CD4-positive, alpha-beta T cell treated with Interleukin-12 subunit alpha and Interleukin-12 subunit beta, for 1 hour (primary cell): ENCODE data around the gene P2RX2.

Source experiments
- DNase-seq: peaks from one replicate; pipeline ENCODE4 v3.0.0-alpha.2; 2020

P2RX2 gene

GRCh38 chr12:132641811-132642650 is 23.5 kb downstream of the P2RX2 start:
- DNase-seq: no peak

DNA sequence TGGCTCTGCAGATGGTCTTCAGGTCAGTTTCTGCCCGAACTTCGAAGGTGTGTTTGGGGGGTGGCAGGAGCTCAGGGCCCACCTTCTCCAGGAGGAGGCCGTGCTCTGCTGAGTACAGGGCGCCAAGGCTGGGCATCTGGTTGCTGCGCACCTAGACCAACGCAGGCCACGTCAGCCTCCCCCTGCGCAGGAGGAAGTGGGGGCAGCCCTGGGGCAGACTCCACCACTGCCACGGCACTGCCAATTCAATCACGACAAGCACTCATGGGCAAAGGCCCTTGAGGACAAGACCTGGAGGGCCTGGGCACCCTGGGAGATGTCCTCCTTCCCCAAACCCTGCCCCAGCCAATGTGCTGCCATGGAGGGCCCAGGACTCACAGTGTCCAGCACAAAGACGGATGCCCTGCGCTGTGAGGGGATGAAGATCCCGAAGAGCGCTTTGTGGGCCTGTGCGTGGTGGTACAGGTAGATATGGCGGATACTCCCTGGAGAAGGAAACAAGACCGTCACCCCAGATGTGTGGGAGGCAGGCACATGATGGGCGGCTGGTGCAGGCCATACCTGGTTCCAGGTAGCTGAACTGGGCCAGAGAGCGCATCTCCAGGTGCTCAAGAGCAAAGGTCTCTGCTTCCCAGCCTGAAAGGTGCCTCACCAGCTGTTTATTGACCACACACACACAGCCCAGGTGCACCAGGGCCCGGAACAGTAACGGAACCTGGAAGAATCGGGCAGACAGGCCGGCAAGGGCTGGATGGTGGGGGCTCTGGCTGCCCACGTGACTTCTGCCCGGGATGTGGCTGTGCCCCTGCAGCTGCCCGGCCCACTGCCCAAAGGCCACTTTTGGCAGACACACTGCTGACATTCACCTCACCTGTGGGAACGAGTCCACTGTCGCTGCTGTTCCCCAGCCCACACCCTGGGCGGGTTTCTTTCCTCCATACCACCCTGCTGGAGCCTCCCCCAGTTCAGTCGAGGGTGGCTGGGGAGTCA is 24.6 kb downstream of the P2RX2 start:
- DNase-seq: no peak

DNA sequence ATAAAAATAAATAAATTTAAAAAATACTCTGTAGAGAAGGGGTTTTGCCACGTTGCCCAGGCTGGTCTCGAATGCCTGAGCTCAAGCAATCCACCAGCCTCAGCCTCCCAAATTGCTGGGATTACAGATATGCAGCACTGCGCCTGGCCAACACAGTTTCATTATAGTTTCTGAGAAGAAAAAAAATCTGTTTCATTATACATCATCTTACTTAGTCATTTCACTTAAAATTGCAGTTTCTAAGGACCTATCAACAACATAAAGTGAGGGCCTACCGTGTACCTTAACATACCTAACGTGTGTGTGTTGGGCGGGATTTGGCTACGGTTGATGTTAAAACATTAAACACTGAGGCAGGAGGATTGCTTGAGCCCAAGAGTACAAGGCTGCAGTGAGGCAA is 28.3 kb downstream of the P2RX2 start:
- no peak for DNase-seq

GRCh38 chr12:132647858-132648257 is 29.3 kb downstream of the P2RX2 start:
- DNase-seq: no peak

DNA sequence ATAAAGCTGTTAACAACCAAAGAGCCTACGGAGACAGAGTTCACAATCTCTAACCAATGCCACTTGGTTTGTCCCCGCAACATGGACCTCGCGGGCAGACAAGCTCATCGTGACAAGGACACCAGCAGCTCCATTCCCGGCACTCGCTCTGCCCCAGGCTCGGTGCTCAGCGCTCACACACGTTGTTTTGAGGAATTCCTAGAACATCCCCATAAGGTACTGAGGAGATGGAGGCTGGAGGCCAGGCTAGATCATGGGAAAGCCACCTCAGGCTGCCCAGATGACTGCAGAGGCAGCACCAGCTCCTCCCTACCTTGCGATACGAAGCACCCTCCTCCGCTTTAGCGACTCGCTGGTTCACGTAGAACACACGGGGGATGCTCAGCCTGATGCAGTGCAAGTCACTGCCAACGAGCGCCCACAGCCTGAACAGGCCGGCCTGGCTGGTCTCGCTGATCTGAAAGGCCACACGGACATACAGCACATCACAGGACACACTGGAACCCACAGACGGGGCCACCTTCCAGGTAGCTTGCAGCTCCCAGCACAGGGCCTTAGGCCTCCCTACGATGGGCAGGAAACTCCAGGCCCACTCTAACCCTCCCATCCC is 30.1 kb downstream of the P2RX2 start:
- no peak for DNase-seq

- no peak for DNase-seq
These were observed 30.8 kb downstream of the P2RX2 start for GRCh38 chr12:132649226-132649945.

- no peak for DNase-seq
These were observed 33.0 kb downstream of the P2RX2 start for GRCh38 chr12:132651444-132652100.

DNA sequence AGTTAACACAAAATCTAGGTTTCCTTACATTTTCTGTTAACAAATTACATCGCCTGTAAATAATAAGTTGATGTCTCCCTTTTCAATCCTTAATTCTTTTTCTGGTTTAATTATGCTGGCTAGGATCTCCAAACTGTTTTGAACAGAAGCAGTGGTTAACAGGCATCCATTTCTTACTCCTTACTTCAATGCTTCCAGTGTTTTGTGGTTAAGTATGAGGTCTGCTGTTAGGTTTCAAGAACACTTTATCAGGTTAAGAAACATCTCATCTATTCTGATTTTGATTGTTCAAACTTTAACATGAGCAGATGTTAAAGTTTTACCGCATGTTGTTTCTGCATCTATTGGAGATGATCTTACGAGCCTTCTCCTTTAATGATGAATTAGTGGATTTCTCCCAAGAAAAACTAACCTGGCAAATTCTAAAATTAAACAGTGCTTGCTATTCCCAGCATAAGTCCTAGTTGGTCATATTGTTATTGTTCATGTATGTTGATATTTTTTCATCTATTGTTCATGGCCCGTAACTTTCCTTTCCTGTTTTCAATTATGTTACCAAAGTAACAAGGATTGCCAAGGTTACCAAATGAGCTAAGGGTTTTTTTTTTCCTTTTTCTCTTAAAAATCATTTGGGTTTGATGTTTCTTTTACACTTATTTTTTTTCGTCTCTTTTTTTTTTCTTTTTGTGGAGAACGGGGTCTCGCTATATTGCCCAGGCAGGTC is 35.2 kb downstream of the P2RX2 start:
- DNase-seq: no peak

DNA sequence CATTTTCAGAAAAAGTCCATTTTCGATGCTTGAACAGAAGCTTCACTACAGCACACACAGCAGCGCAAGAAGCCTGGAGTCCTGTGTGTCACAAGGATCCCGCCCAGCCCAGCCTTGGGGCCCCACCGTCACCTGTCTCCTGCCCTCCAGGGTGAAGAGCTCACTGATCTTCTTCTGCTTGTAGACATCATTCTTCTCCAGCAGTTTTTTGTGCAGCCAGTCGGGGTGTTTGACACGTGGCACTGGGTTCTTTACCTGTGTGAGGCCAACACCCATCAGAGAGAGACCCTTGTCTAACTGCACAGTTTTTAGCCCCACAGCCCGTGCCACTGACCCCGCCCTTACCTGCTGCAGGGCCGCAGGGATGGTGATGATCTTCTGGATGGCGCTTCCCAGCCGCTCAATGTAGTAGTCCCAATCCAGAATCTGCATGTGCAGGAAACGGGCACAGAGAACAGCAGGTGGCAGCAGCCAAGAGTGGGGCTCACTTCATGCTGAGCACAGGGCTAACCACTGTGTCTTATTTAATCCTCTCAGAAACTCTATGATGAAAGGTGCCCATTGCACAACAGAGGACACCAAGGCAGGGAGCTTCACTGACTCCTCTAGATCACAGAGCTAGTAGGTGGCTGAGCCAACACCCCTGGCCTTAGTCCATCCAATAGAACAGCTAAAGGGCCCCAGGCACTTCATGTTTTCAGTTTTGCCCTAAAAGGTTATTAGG is 38.6 kb downstream of the P2RX2 start:
- no peak for DNase-seq

DNA sequence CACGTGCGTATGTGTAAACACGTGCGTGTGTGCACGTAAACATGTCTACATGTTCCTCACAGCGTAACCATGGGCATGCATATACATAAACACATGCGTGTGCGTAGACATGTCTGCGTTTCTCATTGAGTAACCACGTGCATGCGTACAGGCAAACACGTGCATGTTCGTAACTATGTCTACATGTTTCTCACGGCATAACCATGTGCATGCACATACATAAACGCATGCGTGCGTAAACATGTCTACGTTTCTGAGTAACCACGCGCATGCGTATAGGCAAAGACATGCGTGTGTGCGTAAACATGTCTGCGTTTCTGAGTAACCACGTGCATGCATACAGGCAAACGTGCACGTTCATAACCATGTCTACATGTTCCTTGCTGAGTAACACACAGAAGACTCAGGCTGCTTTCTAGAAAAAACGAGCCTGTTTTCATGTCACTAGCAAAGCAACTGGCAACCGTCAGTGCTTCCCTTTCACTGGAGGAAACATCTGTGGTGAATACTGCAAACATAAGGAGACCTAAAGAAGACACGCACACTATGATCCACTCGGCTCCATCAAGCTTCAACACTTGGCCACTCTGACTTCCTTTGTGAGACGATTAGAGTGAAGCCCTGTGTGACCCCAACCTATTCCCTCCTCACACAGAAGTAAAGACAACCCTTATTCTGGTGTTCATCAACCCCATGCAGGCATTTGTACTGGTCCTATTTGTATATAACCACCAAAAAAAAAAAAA is 39.7 kb downstream of the P2RX2 start:
- no peak for DNase-seq

GRCh38 chr12:132659146-132659545 is 40.6 kb downstream of the P2RX2 start:
- DNase-seq: no peak

DNA sequence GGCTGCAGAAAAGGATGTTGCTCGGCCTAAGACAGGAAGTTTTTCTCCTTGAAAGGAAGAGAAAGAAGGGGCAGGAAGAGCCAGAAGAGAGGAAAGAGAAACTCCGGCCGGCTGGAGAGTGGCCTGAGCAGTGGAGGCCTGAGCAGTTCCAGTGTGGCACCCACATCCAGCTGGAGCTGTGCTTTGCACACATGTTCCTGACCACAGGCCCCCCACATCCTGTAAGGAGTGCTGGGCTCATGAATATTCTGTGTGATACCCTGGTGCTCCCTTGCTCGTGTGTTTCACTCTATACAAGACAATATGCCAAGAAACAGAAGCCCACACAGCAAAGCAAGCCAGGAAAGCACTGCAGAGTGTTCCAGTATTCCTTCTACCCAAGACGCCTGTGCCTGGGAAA is 41.5 kb downstream of the P2RX2 start:
- DNase-seq: no peak

DNA sequence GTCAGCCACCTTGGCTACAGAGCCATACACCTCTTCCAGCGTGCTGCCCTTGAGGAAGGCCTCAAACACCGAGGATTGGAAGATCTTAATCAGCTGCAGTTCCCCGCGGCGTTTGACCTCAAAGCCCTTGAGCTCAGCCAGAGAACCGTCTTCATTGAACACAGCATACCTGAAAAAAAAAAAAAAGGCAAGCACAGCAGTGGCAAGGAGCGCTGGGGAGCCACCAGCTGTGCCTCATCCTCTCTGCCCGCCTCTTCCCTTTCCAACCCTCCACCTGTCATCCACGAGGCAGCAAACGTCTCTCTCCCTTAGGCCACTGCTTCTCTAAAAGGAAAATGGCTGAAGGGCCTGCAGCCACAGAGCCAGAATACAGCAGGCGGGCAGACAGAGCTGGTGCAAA is 42.4 kb downstream of the P2RX2 start:
- no peak for DNase-seq

GRCh38 chr12:132661972-132662371 is 43.4 kb downstream of the P2RX2 start:
- no peak for DNase-seq

DNA sequence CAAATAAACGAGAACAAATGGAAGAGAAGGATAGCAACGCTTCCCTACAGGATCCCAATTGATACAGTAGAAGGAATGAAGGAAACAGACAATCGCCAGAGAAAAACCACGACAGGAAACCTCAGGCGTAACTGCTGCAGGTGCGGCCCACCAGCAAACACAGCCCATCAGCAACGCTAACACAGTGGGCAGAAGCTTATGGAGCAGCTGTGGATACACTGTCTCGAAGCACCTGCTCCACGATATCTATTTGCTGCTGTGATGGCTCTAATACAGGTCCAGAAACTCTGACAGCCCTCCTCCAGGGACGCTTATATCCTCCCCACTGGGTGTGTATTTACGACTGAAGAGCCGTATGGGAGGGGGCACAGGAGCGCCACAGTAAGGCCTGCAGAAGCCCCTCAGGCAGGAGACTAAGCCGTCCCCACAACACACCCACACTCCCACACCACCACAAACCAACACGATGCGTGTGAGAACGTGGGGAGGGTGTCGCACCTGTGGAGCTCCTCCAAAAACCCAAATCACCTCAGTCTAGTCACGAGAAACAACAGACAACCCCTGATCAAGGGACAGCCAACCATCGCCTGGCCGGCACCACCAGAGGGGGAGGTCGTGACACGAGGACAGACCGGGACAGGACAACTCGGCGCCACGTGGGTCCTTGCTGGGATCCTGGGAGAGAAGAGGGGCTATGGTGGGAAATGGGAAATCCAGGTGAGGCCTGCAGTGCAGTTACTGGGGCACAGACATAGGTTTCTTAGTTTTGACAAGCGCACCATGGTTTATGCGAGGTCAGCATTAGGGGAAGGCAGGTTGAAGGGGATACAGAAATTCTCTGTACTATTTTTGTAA is 44.6 kb downstream of the P2RX2 start:
- DNase-seq: no peak

GRCh38 chr12:132664206-132665148 is 45.9 kb downstream of the P2RX2 start:
- DNase-seq: no peak

DNA sequence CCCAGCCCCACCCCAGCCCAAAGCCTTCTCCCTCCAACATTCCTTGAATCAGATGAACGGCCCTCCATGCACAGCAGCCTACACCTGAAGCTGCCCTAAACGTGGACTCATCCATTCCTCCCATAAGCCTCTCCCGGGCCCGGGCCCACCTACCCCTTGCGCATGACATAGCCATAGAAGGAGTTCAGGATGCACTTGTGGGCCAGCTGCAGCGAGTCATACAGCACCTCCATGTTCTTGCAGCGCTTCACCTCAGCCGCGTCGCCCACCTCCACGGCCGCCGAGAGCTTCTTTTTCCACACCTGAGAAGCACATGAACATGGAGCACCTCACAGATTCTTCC is 46.5 kb downstream of the P2RX2 start:
- no peak for DNase-seq

- DNase-seq: no peak
These were observed 47.2 kb downstream of the P2RX2 start for GRCh38 chr12:132665794-132666193.
